HG02840 (cell line): ENCODE measurements around the gene NUFIP2.
"Not testable (repeated sequence)": the region's sequence is repeated elsewhere in the genome, so short reads cannot be mapped to it uniquely, and the experiment has no call there.

ENCODE experiments used
- ATAC-seq: cut with Tn5 transposase; IDR thresholded peaks from one replicate; pipeline ENCODE4 v1.9.1; 2021; ENCODE audit warnings: mild to moderate bottlenecking, moderate library complexity, moderate number of reproducible peaks; ENCODE audit not compliant: unreplicated experiment, low FRiP score

The NUFIP2 gene

DNA sequence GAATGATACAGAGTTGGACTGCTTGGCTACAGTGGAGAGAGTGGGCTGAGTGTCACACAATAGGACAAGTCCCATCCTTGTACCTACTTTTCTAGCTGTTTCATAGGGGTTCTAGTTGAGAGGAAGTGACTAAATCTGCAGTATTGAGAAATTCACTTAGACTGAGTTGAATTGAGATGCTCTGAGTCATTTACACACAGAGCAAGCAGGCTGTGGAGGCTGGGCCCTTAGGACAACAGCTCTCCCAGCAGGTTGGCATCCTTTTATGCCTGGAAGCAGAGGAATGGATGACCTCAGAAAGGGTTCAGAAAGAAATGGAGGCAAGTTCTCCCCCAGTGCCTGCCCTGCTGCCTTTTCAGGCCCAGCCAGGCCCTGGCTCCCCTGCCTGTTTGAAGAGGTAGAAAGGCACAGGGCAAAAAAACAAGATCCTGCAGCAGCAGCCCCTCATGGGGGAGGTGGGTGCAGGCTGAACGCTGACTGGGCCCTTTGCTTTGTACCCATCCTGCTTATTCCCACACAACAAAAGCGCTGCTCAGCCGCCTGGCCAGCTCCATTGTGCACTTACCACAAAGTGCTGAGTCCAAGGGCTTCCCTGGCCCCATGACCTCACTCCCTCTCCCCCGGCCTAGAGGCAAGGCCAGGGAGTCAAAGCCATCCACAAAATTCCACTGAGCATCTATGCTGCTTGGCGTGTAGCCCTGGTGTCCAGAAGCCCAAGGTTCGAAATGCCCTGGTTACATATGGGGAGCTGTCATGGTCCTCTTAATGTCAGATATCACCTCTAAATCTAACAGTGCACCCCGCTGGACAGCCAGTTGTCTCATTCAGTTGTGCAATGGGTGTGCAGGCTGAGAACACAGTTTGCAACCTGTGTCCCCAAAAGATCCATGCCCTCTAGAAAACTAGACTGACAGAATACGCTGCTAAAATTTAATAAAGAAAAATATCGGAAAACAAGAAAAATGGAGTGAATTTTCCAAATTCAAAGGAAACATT, 52.7 kb downstream of the NUFIP2 start:
- no peak for ATAC-seq

- no peak for ATAC-seq
Measured at GRCh38 chr17:29240477-29240876, 53.5 kb downstream of the NUFIP2 start.

DNA sequence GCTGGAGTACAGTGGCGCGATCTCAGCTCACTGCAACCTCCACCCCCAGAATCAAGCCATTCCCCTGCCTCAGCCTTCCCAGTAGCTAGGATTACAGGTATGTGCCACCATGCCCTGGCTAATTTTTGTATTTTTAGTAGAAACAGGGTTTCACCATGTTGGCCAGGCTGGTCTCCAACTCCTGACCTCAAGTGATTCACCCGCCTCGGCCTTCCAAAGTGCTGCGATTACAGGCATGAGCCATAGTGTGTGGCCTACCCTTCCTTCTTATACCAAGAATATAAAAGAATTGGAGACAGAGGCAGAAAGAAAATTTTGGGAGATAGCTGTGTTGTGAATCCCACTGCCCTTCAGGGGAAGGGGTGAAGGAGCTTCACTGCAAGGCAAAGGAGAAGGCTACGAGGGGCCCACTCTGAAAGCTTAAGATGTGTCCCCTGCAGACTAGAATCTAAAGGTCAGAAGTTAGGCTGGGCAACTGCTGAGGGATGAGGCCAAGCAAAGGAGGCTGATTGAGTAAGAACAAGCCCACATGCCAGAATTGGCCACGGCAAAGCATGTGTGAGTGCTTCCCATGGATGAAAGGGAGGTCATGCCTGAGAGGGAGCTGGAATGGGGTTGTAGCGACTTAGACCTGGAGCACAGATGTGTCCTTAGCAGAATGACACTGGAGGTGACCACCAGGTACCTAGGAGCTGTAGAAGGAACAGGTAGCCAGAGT, 55.7 kb downstream of the NUFIP2 start:
- no peak for ATAC-seq

DNA sequence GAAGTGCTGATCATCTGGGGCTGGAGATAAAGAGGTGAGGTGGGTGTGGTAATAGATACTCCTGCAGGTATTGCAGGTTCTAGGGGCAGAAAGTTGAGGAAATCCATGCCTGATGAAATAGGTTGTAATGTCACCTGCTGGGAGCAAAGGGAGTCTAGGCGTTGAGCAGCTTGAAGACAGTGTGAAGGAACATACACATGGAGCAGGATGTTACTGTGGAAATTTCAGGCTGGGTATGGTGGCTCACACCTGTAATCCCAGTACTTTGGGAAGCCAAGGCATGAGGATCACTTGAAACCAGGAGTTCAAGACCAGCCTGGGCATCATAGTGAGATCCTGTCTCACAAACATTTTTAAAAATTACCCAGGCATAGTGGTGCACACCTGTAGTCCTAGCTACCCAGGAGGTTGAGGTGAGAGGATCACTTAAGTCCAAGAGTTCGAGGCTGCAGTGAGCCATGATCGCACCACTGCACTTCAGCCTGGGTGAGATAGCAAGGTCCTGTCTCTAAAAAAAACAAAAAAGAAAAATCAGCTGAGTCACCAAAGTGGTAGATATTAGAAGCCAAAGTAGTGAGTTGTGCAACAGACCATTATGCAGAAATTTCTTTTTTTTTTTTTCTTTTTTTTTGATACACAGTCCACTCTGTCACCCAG, 56.3 kb downstream of the NUFIP2 start:
- no peak for ATAC-seq

DNA sequence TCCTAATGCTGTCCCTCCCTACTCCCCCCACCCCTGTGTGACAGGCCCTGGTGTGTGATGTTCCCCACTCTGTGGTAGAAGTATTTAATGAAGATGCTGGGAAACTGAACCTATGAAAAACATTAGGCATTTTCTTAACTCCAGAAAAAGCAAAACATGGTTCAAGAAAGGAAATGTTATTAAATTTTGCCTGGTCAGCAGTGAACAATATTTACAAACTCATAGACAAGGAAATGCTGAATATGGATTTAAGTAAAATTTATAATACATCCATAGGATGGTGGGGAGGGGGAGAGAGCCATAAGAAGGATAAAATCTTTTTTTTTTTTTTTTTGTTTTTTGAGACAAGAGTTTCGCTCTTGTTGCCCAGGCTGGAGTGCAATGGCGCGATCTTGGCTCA, 58.0 kb downstream of the NUFIP2 start:
- no peak for ATAC-seq

DNA sequence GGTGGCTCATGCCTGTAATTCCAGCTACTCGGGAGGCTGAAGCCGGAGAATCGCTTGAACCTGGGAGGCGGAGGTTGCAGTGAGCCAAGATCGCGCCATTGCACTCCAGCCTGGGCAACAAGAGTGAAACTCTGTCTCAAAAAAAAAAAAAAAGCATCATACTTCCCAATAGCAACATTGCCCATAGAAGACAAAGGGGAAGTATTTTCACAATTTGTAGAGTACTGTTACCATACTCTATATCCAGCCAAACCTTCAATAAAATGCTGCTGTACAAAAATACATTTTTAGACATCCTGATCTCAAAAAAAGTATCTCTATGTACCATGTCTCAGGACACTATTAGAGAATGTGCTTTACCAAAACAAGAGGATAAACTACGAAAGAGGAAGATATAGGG, 59.0 kb downstream of the NUFIP2 start:
- not testable (repeated sequence) for ATAC-seq

DNA sequence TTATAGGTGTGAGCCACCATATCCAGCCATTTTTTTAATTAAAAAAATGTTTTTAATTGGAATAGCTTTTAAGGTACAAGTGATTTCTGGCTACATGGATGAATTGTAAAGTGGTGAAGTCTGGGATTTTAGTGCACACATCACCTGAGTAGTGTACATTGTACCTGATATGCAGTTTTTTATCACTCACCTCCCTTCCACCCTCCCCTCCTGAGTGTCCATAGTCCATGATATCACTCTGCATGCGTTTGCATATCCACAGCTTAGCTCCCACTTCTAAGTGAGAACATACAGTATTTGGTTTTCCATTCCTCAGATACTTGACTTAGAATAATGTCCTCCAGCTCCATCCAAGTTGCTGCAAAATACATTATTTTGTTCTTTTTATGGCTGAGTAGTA, 60.6 kb downstream of the NUFIP2 start:
- ATAC-seq = no peak

DNA sequence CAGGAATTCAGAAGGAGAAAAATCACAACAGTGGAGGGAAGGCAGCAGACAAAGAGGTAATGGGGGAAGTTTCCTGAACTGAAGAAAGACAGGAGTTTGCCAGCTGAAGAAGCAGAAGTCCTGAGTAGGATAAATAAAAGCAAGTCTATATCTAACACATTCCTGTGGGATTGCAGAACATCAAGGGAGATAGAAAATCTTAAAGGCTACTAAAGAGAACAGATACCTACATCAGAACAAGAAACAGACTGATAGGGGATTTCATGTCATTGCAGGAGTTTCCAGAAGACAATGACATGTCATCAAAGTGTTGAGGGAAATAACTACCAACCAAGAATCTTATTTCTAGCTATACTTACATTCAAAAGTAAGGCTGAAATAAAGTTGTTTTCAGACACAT, 68.6 kb downstream of the NUFIP2 start:
- ATAC-seq = no peak

GRCh38 chr17:29221338-29221737, 72.6 kb downstream of the NUFIP2 start:
- ATAC-seq = not testable (repeated sequence)

- no peak for ATAC-seq
Measured at GRCh38 chr17:29219378-29220047, 74.4 kb downstream of the NUFIP2 start.

DNA sequence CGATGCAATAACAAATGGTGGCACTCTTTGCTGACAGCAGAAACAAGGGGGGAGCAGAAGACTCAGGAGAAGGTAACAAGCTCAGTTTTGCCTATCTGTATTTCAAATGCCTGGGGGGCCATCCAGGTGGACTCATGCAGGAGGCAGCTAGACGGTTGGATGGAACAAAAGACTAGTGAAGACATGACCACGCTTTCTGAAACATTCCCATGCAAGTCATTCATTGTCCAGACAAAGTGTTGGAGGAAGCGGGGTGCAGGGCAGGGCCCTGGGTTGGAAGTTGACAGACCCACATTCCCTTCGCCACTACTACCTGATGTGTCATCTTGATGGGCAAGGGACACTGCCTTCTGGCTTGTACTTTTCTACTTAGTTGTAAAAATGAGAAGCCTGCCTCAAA, 77.1 kb downstream of the NUFIP2 start:
- ATAC-seq = no peak

GRCh38 chr17:29216181-29216580, 77.8 kb downstream of the NUFIP2 start:
- ATAC-seq = no peak

DNA sequence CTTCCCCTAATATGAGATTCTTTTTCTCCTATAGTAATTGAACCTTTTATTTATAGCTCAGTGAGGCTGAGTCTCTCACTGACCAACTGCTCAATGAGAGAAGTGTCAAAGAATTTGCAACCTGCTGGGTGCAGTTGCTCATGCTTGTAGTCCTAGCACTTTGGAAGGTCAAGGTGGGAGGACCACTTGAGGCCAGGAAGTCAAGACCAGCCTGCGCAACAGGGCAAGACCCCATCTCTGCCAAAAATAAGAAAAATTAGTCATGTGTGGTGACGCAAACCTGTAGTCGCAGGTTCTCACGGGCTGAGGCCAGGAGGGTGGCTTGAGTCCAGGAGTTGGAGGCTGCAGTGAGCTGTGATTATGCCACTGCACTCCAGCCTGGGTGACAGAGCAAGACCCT, 78.2 kb downstream of the NUFIP2 start:
- no peak for ATAC-seq

DNA sequence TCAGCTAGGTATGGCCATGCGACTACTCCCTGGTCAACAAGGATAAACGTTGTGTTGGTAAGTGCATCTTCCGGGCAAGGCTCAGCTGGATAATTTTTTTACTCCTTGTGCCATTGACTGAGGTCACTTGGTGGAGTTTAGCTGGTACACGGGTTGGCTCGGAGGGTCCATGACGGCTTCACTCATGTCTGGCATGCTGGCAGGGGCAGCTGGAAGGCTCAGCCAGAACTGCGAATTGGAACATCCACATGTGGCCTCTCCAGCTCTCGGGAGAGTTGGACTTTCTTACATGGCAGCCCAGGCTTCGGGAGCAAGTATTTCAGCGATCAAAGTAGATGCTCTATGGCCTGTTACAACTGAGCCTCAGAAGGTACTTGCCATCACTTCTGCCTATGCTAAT, 78.8 kb downstream of the NUFIP2 start:
- ATAC-seq = no peak

GRCh38 chr17:29214215-29215146, 79.5 kb downstream of the NUFIP2 start:
- ATAC-seq = no peak

DNA sequence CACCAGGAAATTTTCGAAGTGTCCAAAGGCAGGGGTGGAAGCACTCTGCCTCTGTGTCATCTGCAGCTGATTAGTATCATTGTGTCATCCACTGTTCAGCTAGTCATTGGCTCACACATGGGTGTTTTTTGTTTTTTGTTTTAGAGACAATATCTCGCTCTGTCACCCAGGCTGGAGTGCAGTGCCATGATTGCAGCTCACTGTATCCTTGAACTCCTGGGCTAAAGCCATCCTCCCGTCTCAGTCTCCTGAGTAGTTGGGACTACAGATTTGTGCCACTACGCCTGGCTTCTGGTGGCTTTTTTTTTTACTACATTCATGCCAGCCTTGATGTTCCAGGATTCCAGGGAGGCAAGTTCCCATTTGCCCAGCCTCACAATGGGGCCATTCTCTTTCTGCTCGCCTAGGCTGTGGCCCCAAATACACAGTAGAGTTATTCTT, 81.2 kb downstream of the NUFIP2 start:
- ATAC-seq = no peak

DNA sequence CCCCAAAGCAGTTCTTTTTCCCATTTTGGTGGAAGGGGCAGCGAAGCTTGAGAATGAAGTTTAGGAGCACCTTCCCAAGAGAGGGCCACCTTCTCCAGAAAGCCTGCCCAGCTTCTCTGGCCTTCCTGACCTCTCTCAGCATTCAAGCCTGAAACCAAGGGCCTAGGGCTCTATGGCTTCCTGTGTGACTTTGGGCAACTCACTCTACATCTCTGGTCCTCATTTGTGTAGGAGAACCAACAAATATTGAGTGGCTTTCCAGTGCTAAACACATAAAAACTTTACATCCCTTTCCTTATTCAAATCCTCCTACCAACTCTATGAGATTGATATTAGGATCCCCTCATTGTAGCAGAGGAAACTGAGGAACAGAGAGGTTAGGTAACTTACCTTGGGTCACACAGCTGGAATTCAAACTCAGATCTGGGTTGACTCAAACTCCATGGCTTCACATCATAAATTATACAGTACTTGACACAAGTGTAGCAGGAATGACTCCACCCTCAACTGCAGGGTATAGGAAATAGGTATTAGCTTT, 81.8 kb downstream of the NUFIP2 start:
- ATAC-seq = no peak

DNA sequence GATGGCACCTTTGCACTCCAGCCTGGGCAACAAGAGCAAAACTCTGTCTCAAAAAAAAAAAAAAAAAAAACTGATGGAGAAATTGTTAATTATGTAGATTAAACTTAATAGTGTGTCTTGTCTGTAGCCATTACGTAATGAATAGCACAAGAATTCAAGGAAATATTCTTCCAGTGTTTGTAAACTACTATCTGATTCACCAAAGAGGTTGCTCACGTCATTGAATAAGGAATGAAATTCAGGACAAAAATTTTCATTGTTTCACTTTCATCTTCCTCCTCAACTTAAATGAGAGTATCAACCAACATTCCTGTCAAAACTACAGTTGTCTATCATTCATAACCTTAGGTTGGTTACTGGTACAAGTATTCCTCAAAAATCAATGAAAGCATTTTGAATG, 83.1 kb downstream of the NUFIP2 start:
- ATAC-seq = no peak

DNA sequence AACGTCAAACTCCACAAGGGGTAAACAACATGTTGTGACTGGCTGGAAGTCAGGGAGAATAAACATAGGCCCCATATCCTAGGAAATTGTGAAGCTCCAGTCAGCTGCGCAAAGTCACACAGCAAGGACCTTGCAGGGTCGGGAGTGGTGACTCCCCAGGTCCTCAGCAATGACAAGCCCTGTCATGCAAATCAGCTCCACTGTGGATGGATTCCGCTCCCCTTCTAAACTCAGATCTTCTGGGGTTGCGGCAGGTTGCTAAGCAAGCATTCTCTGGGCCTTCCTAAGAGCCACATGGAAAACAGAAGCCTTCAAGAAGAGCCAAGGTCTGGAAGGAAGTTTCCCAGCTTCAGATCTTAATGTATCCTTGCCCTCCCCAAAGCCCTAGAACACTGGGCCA, 84.9 kb downstream of the NUFIP2 start:
- ATAC-seq = no peak
